NCI-H187 (cell line): ENCODE measurements around the gene PLCL2.

ENCODE experiments used
- DNase-seq, 2 experiments: peaks; one replicate each; lab custom pipeline; 2025; lab: John Stamatoyannopoulos, UW

PLCL2 gene

DNA sequence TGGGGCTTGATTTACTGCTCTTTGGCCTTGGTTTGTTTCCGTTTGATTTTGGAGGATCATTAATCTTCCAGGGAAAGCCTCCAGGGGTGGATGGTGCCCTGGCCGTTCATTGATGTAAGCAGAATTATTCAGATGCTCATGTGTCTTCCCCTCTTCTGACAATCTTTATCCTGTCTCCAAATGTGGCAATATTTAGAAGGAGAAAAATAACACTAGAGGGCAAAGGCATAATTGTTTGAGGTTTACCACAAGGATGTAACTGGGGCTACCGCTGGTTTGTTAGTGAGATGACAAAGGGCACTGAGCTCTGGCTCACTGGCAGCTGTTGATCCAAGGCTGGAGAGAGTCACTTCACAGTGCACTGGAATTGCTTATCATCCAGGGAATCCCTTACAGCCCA lies 18.2 kb upstream of the PLCL2 start:
- no peak for DNase-seq

DNA sequence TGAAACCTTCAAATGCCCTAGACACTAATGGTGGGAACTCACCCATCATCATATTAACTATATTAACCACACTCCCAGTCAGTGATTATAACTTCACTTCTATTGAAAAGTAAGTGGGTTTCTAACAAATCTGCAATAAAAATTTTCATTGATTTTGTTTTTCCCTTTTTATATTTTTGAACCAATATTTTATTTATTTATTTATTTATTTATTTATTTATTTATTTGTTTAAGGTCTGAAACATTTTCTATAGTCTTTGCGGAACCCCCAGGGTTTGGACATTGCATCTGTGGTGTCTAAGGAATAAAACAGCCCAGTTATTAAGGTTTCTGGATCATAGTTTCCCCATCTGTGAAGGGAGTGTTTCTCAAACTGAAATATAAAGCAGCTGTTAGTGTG lies 16.2 kb upstream of the PLCL2 start:
- DNase-seq = no peak

DNA sequence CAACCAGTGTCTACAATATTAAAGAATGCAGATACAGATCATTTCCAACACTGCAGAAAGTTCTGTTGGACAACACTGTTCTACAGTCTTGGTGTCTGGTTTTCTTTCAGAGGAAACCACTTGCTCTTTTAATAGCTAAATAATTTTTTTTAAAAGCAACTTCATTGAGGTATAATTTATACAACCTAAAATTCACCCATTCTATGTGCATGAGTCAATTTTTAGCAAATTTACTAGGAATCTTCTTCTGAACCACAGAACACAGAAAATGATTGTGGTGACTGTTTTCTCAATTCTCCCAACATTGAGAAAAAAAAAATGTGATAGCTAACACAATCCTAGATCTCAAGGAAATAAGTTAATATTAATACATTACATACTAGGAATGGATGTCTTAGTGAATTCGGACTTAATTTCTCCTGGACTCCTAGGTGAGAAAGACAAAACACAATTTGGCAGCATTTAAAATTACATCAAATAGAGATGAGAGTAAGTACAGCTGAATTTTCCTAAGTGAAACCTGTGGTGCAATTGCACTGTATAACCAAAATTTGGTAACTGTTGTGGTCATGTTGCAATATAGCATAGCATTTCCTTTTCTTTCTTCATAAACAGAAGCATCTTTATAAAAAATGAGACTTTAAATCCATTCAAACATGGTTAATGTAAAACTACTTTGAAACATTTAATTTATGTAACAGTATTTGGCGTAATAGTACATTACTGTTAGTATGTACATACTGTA lies 15.3 kb upstream of the PLCL2 start:
- DNase-seq = no peak

DNA sequence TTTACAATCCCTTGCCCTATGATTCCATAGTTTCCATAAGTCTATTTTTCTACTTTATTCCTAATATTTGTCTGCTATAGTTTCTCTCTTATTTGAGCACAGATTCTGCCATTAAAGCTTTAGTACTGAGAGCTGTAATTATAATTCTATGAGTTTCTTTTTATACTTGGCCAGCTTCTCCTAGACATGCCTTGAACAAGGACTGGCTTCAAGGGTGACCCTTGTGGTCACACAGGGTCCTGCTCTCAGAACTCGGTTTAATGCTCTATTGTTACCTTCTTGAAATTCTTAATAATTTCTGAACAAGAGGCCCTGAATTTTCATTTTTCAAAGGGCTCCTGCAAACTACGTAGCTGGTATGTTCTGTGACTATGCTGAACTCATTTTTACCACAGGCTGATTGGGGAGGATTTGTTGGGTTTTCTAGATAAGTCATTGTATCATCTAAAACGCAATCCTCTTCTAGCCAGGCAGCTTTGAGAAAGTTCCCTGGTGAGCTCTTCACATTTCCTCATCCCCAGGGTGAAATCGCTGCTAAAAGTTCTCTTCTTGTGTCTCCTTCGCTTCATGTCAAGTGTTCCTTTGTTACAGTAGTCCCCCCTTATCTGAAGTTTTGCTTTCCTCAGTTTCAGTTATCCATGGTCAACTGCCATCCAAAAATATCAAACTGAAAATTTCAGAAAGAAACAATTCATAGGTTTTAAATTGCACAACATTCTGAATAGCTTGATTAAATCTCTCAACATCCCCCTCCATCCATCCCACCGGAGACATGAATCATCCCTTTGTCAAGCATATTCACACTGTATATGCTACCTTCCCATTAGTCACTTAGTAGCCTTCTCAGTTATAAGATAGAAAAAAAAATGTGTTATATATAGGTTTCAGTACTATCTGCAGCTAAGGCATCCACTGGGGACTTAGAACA lies 12.6 kb upstream of the PLCL2 start:
- DNase-seq = no peak

DNA sequence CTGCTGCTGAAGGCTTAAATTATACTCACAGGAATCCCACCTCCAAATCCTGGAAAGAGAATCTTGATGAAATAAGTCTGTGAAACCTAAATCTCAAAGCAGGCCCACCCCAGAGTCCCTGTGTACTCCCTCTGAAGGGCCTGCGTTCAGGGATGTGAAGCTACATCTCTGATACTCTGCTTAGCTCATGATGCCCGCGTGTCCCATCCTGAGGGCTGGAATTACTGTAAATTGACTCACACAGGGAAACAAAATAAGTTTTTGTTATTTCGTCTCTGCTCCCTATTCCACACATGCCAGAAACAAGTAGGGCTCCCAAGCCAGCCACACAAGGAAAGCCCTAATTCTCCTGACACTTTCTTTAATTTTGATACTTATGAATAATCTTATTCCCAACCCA lies 10.9 kb upstream of the PLCL2 start:
- DNase-seq = no peak

DNA sequence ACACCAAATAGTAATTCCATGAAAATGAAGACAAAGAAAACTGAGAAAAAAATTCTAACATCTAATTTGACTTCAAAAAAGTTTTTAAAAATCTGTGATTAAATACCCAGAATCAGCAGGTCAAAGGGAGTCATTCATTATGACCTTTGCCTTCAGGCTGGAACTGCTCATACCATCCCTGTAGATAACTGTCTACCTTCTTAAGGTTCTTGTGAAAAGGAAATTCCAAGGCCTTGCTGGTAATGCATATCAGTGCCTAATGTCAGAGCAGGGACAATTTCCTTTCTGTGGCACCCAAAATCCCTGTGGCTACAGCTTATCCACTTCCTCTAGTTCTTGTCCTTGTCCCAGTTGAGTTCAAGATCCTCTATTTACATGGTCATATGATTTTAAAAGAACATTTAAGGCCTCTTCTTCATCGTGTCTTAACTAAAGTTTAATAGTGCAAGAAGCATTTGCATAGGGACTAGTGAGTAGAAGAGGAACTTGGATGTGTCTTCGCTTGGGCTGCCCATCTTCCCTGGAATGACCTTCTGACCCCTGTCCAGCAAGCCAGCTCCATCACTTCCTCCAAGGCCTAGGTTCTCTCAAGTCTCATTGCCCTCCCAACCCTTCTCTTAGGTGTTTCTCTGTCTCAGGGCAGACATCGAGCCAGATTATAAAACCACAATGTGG lies 8.7 kb upstream of the PLCL2 start:
- DNase-seq = no peak

DNA sequence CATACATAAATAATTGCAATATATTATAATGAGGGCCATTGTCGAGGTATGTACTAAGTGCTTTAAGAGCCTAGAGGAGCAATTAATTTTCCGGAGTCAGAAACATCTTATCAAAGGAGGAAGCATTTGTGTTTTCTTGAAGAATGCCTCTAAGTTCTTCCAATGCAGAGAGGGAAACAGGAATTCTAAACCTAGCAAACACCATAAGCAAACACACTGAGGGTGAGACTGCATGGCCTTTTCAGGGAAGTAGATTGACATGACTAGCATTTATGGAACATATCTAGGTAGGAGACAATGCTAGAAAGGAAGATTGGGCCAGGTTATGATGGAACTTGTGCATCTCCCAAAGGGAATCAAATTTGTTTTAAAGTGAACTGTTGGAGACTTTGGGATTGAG lies 7.2 kb upstream of the PLCL2 start:
- DNase-seq = no peak

DNA sequence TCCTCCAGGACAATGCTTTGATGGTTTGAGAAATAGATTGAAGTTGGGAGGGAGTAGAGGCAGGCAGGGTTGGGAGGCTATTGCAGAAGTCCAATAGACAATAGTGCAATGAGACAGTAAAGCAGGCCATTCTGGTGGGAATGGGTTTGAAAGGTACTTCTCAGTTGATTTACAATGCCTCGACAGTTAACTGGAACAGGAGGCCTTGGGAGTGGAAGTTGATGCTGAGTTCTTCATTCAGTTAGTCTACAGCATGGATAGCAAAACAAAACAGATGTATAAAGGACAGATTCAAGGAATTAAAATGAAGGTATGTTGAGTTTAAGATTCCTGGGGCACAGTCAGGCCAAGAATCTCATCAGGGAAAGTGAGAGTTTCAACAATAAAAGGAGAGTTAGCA lies 6.8 kb upstream of the PLCL2 start:
- no peak for DNase-seq

DNA sequence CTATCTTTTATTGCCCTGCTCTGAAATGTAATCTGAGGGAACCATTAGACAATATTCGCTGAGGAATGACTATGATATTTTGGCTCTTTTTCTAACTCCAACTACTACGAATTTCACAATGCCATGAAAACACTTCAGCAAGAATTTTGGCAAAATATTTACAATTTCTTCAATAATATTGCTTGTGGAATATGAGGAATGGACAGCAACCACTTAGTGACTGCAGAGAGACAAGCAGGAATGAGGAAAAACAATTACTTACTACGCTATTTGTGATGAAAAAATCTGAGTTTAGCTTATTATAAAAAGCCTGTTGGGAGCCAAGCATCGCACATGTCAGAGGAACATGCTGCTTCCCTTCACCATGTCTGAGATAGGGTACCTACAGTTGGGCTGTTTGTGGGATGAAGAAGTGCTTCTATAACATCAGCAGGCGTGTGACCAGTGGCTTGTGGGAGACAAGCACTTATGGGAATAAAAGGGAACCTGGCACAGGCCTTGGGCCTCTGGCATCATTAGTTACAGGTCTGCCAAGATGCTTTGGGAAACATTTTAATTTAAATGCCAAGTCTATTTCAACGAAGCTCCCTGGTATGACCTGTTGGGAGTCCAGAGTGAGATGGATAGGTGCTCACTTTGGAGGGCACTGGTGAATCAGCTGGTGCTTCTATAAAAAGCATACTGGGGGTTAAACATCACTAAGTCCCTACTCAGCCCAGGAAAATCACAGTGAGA lies 2.7 kb upstream of the PLCL2 start:
- no peak for DNase-seq

DNA sequence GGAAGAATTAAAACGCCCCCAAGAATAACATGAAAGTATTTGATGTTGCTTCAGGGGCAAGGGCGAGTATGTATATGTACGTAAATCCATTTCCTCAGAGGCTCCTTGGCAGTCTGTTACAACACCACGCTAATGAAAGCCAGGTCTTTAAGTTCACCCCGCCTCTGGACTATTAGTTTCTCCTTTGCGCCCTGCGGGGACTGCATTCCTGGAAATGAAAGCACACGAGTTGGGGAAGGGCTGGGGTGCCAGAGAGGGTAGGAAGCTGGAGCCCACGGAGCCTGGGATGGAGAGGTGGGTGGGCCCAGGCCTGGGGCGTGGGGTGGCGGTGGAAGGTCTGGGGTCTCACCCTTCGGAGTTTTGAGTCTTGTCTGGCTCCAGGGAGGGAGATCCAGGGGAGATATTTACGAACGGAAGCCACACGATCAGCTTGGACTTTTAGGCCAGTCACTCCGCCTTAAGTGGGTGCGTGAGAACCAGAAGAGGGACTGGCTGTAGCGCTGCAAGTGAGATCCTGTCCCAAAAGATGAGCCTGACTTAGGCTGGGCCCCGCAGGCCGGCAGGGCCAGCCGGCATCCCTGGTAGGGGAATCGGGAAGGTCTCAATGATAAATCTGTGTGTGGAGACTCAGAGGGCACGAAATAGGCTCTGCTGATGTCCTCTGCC lies 1.6 kb upstream of the PLCL2 start:
- DNase-seq = no peak

DNA sequence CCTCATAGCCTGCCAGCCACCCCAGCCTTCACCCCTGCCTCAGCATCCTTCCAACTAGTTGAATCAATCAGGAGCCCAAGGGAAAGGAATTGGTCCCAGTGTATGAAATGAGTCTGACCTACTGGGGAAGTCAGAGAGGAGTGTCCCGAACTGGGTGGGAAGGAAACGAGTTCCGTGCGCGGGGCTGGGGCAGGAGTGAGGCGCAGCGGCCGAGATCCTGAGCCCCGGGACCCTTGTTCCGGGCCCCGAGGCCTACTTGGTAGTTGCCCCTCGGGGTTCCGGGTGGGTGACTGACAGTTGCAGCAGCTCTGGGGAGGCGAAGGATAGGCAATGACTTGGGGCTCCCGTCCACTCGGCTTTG lies 1.1 kb upstream of the PLCL2 start:
- no peak for DNase-seq

DNA sequence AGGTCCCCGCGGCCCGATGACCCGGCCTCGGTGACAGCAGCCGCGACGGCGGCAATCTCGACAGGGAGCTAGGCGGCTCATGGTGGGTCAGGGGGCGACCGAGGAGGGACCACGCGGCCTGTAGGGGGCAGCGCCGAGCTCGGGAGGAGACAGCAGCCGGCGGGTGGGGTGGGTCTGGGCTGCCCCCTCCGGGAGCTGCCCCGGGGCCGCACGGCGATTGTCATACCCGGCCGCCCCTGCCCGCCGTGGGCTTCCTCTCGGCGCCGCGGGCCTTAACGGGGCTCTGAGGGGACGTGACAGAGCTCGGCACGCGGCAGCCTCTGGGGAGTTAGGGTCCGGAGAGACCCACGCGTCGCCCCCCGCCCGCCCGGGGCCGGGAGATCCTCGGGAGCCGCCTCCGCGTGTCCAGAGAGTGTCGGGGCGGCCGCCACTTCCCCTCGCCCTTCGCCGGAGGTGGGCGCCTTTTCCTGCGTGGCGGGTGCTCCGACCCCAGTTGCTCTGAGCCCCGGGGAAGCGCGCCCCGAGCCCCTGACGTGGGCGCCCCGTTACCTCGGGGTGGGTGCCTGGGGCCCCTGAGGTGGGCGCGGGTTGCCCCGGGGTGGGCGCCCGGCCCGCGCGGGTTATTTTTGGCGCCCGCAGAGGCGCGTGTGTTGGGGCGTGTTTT lies 539 bp upstream of the PLCL2 start:
- no peak for DNase-seq

DNA sequence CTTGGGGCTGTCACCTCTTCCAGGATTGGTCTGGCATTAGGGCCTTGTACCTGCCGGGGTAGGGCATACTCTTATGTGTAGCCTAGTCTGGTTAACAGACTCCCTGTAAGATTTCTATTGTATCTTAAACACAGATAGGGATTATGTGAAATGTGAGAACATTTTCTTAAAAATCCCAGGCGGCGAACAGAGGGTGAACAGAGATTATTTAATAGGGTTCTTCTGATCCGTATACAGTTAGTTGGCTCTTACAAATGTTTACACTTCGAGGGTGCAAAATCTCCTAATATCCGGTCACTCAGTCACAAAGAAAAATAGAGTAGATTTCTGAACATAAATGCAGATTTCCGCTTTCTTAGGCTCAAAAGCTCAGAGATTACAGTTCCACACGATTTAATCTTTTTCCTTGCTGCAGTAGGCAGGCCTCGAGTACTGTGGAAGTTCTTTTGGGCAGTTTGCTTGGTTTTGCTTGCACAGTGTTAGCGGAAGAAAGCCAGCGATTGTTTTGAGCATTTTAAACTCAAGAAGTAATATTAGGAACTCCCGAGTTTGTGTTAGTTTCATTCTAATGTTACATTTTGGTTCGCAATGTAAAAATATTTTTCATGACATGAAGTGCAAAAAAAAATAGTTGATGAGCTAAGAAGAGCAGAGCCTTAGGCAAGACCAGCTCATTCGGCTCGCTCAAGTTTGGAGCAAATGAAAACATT lies 993 bp downstream of the PLCL2 start:
- DNase-seq = no peak

DNA sequence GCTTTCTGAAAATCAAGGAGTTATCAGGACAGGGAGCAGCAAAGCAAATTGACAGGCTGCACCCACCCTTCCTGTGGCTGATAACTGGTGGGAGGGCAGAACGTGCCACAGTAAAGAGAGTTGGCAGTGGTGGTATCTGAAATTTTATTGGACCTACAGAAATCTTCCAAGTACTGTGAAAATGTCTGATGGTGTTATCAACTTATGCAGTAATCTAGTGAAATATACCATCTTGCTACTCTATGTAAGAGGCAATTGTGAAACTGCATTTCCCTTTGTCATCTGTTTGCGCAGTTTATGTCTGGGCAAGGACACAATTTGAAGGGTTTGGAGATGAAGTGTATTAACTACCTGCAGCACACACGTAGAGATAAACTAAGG lies 1.5 kb downstream of the PLCL2 start:
- no peak for DNase-seq

DNA sequence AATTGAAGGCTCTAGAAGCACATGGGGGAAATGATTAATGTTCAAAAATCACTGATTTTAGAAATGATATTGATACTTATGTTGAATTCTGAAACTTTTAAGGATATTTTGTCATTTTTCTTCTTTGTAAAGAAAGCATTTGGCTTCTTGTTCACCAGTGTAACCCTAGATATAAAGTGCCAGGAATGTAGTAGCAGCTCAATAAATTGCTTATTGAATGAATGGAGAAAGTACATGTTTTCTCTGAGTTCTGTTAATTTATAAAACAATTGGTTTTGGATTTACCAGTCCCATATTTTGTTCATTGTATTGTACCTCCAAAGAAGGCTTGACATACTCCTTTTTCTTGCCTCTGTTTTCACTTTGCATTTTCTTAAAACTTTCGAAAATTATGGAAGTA lies 2.4 kb downstream of the PLCL2 start:
- no peak for DNase-seq

DNA sequence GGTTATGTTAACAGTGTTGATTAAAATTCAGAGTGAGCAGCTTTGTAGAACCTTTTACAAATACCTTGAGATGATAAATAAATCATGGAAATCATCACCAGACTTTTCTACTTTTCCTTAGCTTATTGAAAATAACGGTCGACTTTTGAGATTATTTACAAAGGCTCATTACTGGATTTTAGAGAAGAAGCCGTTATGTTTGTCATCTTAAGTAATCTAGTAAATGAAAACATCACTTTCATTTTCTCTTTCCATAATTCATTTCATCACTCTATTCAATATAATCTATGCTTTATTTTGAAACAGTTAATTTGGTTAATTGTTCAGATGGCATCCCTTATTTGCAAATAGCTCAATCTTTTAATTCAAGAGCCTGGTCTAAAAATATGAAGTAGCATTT lies 3.6 kb downstream of the PLCL2 start:
- DNase-seq = no peak

DNA sequence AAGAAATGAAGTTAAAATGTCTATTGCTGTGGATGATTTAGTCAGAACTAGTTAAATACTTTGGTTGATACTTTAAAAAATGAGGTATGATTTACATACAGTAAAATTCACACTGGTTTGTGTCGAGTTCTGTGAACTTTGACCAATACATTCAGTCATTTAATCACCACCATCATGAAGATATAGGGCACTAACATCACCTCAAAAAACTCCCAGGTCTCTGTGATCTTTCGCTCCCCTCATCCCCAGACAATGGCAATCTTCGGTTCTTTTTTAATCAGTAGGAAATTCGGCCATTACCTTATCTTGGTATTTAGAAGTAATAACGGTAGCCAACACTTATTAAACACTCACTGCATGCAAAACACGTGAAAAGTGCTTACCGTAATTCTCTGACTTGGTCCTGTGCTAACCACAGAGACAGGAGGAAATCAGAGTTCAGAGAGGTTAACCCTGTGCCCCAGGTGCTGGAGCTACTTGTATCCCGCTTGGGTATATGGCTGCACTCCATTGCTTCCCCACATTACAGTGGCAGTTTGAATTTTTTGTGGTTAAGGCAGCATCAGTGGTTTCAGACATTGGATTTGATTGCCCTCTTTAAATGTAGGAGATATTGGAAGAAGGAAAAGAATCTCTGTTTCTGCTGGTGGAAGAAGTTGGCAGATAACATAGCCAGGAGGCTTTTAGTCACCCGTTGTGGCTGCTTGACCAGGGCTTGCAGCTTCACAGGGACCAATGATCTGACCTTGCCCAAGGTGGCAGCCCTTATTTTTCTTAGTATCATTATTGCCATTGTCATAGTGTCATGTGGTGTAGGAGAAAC lies 4.2 kb downstream of the PLCL2 start:
- DNase-seq = peak in 1 of 2 experiments; percentile 1

DNA sequence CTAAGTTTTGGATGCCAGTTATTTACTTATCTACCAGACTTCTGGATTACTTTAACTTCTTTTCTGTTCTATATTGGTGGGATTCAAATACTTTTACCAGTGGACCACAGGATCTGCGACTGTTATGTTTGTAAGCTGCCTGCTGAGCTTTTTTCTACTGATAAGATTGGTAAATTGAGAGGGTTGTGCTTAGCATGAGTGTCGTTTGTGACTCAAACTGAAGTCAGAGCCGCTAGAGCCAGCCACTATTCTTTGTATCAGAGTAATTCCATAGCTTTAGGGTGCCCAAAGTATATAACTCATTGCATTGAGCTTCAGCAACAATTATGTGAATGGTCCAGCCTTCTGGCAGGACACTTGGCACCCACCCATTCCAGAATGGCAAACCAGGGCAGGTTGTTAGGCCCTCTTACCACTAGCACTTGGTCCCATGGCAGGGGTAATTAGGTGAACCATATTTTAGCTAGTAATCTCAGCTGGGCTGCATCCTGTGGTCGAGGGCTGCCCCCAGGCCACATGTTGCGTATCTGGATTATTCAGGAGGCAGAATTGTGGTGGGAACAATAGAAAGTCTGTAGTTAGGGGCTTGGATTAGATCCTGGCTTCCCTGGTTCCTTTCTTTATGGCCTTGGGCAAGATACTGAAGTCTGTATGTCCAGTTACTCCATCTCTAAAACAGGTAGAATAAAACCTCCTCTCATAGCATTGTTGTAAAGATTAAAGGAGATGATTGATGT lies 6.0 kb downstream of the PLCL2 start:
- DNase-seq = no peak

DNA sequence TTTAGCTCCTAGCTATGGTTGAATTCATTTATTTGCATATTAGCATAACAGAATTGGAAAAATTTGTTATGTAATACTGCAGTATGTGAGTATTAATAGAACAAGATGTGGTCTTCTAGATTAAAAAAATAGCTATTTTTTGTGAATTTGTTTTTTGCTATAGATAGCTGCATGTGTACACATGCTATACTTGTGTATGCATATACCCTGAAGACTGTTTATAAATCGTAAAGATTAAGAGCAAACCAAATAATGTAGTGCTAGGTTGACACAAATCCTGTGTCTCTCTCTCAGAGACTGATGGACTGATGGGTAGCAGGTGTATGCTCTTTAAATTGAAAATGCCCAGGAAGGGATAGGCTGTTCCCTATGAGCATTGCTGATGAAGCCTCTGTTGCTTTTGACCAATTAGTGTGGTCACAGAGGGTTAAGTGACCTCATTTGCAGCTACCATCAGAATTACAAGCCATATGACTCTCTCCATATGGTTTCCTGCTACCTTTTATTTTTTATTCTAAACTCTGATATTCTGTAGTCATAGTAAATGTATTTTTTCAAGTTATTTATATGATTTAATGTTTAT lies 9.0 kb downstream of the PLCL2 start:
- no peak for DNase-seq
